Neural crest cell (in vitro differentiated cells): ENCODE measurements around the gene TBX15. TPM values are rescaled to one million over a fixed set of nuclear protein-coding genes. Genes with fewer than 3 reads are reported as not detected.

Experiments used
- DNase-seq: peaks from one replicate; pipeline ENCODE4 v3.0.0; 2021; ENCODE audit warnings: low read depth, mixed read lengths, low spot score
- H3K27ac Mint-ChIP-seq: one replicate; pipeline ENCODE4 v1.8.0; 2021; ENCODE audit warnings: mild to moderate bottlenecking, mixed read lengths; ENCODE audit not compliant: unreplicated experiment
- H3K27me3 Mint-ChIP-seq: 2 replicates; pipeline ENCODE4 v1.8.0; 2021; ENCODE audit warnings: low read depth, mild to moderate bottlenecking, mixed read lengths
- H3K36me3 Mint-ChIP-seq: 2 replicates; pipeline ENCODE4 v1.8.0; 2021; ENCODE audit warnings: low read depth, mild to moderate bottlenecking, mixed read lengths
- H3K4me1 Mint-ChIP-seq: 2 replicates; pipeline ENCODE4 v1.8.0; 2021; ENCODE audit warnings: mixed read lengths
- H3K4me3 Mint-ChIP-seq: one replicate; pipeline ENCODE4 v1.8.0; 2021; ENCODE audit warnings: mild to moderate bottlenecking, mixed read lengths
- H3K9me3 Mint-ChIP-seq: 2 replicates; pipeline ENCODE4 v1.8.0; 2021; ENCODE audit warnings: mixed read lengths
- CTCF ChIP-seq: fragments of 200-600 bp; sonication (generic); conservative IDR thresholded peaks from 2 replicates; pipeline ENCODE4 v1.5.0; 2021; ENCODE audit warnings: antibody characterized with exemption, mild to moderate bottlenecking
- total RNA-seq: library from RNA; stranded (reverse); gene quantifications from 2 replicates; pipeline ENCODE4 v1.2.1, GENCODE V29; 2021

TBX15 gene
- total RNA-seq, 1 donor from 2014 or later, result 3.2 TPM

GRCh38 chr1:119015547-119015946 is 27.4 kb upstream of the TBX15 start:
- peaks cover 20% of the 10 kb centered on the region for H3K27me3 Mint-ChIP-seq
- H3K9me3 Mint-ChIP-seq, result peaks cover 6% of the 10 kb centered on the region

GRCh38 chr1:119012383-119012782 is 24.2 kb upstream of the TBX15 start:
- peaks cover 6% of the 10 kb centered on the region for H3K36me3 Mint-ChIP-seq
- peaks cover 52% of the 10 kb centered on the region for H3K27me3 Mint-ChIP-seq
- peaks cover 14% of the 10 kb centered on the region for H3K4me1 Mint-ChIP-seq
- H3K4me3 Mint-ChIP-seq, result no peak overlapping the region
- H3K9me3 Mint-ChIP-seq, result no peaks in the 10 kb centered on the region
- TF ChIP-seq CTCF, result no peak
- no peak for DNase-seq
- H3K27ac Mint-ChIP-seq, result no peak overlapping the region

More at GRCh38 chr1:119015547-119015946, 27.4 kb upstream of the TBX15 start:
- no peak for DNase-seq
- Mint-ChIP-seq H3K36me3 (peaks cover 17% of the 10 kb centered on the region), H3K4me1 (no peaks in the 10 kb centered on the region), H3K27ac (no peak overlapping the region), H3K4me3 (no peak overlapping the region)
- no peak for TF ChIP-seq CTCF

- no peaks in the 10 kb centered on the region for H3K9me3 Mint-ChIP-seq
- H3K36me3 Mint-ChIP-seq, result peaks cover 6% of the 10 kb centered on the region
- no peak overlapping the region for H3K4me3 Mint-ChIP-seq
- H3K4me1 Mint-ChIP-seq, result peaks cover 14% of the 10 kb centered on the region
- peaks cover 59% of the 10 kb centered on the region for H3K27me3 Mint-ChIP-seq
- DNase-seq, result no peak
- H3K27ac Mint-ChIP-seq, result no peak overlapping the region
- TF ChIP-seq CTCF, result no peak
These were observed 23.6 kb upstream of the TBX15 start for GRCh38 chr1:119011706-119012105.

- H3K9me3 Mint-ChIP-seq, result no peaks in the 10 kb centered on the region
- no peak overlapping the region for H3K27ac Mint-ChIP-seq
- peaks cover 64% of the 10 kb centered on the region for H3K27me3 Mint-ChIP-seq
- H3K4me3 Mint-ChIP-seq, result no peak overlapping the region
- DNase-seq, result no peak
- peaks cover 4% of the 10 kb centered on the region for H3K36me3 Mint-ChIP-seq
- peaks cover 14% of the 10 kb centered on the region for H3K4me1 Mint-ChIP-seq
- no peak for TF ChIP-seq CTCF
These were observed 23.0 kb upstream of the TBX15 start for GRCh38 chr1:119011116-119011515.

- Mint-ChIP-seq H3K9me3 (no peaks in the 10 kb centered on the region), H3K4me3 (no peak overlapping the region), H3K27me3 (peaks cover 74% of the 10 kb centered on the region), H3K27ac (no peak overlapping the region), H3K4me1 (peaks cover 14% of the 10 kb centered on the region), H3K36me3 (peaks cover 4% of the 10 kb centered on the region)
- no peak for DNase-seq
- no peak for TF ChIP-seq CTCF
These were observed 22.1 kb upstream of the TBX15 start for GRCh38 chr1:119010201-119010600.

GRCh38 chr1:119009312-119009655 is 21.1 kb upstream of the TBX15 start:
- Mint-ChIP-seq H3K4me1 (peaks cover 14% of the 10 kb centered on the region), H3K27me3 (peaks cover 83% of the 10 kb centered on the region), H3K27ac (no peak overlapping the region), H3K4me3 (no peak overlapping the region), H3K36me3 (peaks cover 4% of the 10 kb centered on the region), H3K9me3 (no peaks in the 10 kb centered on the region)
- DNase-seq, result no peak
- TF ChIP-seq CTCF, result no peak
